Caco-2 (cell line): ENCODE data around the gene NFAM1. TPM values are rescaled to one million over a fixed set of nuclear protein-coding genes. Genes with fewer than 3 reads are reported as not detected.

Experiments used
- BruUV-seq: library from RNA; stranded (reverse); fragments of 400-500 nt; replicated peaks from 2 replicates; lab custom pipeline; 2021; lab: Mats Ljungman, UMichigan
- CTCF ChIA-PET: fragments of 300-600 bp; sonication (Branson Sonifier 250); formaldehyde crosslinking; loops from one replicate; lab custom pipeline; 2022; ENCODE audit warnings: antibody characterized with exemption; lab: Charles Lee
- POLR2A ChIA-PET: fragments of 300-600 bp; sonication (Branson Sonifier 250); formaldehyde crosslinking; loops from one replicate; lab custom pipeline; 2022; ENCODE audit warnings: antibody characterized with exemption; lab: Charles Lee
- DNase-seq, 2 experiments: peaks; one replicate each; pipeline versions ENCODE4 v3.0.0 to v3.0.0-alpha.2; 2020 to 2022
- H3K27me3 ChIP-seq: replicated peaks from 2 replicates; pipeline ENCODE4 v1.6.0; 2011; ENCODE audit warnings: low read length; ENCODE audit not compliant: control insufficient read depth, insufficient read depth
- H3K36me3 ChIP-seq: 2 replicates; pipeline ENCODE4 v1.5.1; 2011; ENCODE audit warnings: low read length; ENCODE audit not compliant: control insufficient read depth, insufficient read depth
- H3K4me1 ChIP-seq: fragments of 250-450 bp; sonication (Bioruptor Pico); 2 replicates; pipeline ENCODE4 v1.5.1; 2020; ENCODE audit warnings: mild to moderate bottlenecking
- H3K4me3 ChIP-seq: 2 replicates; pipeline ENCODE4 v1.5.1; 2011; ENCODE audit warnings: low read depth, mild to moderate bottlenecking, control low read depth, low read length
- H3K9me3 ChIP-seq: fragments of 250-450 bp; sonication (Bioruptor Pico); 2 replicates; pipeline ENCODE4 v1.5.1; 2020; ENCODE audit warnings: mild to moderate bottlenecking, moderate library complexity
- H3K27ac Mint-ChIP-seq: one replicate; pipeline ENCODE4 v1.8.0; 2022; ENCODE audit warnings: mixed read lengths; ENCODE audit not compliant: unreplicated experiment
- H3K27me3 Mint-ChIP-seq: one replicate; pipeline ENCODE4 v1.8.0; 2022; ENCODE audit warnings: mixed read lengths; ENCODE audit not compliant: insufficient read depth, unreplicated experiment
- H3K36me3 Mint-ChIP-seq: one replicate; pipeline ENCODE4 v1.8.0; 2022; ENCODE audit warnings: mild to moderate bottlenecking, mixed read lengths; ENCODE audit not compliant: insufficient read depth, unreplicated experiment
- H3K4me1 Mint-ChIP-seq: one replicate; pipeline ENCODE4 v1.8.0; 2022; ENCODE audit warnings: low read depth, mixed read lengths; ENCODE audit not compliant: unreplicated experiment
- H3K4me3 Mint-ChIP-seq: one replicate; pipeline ENCODE4 v1.8.0; 2022; ENCODE audit warnings: mild to moderate bottlenecking, moderate library complexity, mixed read lengths; ENCODE audit not compliant: unreplicated experiment
- H3K9me3 Mint-ChIP-seq: one replicate; pipeline ENCODE4 v1.8.0; 2022; ENCODE audit warnings: mixed read lengths; ENCODE audit not compliant: unreplicated experiment
- CTCF ChIP-seq, 2 experiments: fragments of 200-600 bp in 1 of 2; IDR thresholded peaks; 1 replicate in 1 of 2; 2 replicates in 1 of 2; pipeline versions ENCODE4 v1.5.1 to v1.8.0; 2011 to 2022; ENCODE audit warnings: antibody characterized with exemption in 1 of 2, control low read depth in 1 of 2, inconsistent platforms in 1 of 2, low read depth in 1 of 2, low read length in 1 of 2, mild to moderate bottlenecking in 1 of 2, moderate library complexity in 1 of 2; ENCODE audit not compliant: insufficient read depth in 1 of 2, severe bottlenecking in 1 of 2, unreplicated experiment in 1 of 2
- intact Hi-C: fragments of 100-400 bp; cut with micrococcal nuclease; formaldehyde crosslinking; loops from one replicate; pipeline ENCODE4 v1.10.0; 2022; ENCODE audit not compliant: unreplicated experiment
- total RNA-seq: library from RNA; stranded (reverse); gene quantifications from 2 replicates; pipeline ENCODE4 v1.2.3, GENCODE V29; 2022

The NFAM1 gene
- total RNA-seq, 1 experiment from 2014 or later: not detected

DNA sequence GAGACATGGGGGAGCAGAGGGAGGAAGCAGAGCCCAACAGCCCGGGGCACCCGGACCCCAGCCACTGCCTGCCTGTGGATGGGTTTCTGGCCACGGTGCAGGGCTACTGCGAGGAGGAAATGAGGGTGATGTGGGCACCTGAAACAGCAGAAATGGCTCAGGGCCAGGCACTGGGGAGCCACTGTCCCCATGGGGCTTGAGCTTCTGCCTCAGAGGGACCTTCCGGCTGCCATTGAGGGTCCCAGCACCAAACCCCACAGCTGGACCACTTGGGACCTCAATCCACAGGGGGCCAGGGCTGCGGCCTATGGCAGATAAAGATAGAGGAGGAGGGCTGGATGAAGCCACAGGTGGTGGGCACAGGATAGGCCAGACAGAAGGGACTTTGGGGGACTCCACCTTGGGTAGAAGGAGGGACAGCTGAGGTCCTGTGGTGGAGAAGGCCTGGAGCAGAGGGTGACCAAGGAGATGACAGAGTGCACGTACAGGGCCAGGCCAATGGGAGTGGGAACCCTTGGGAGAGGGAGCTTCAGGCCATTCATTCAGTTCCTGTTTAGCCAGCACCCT is 48.3 kb downstream of the NFAM1 start:
- H3K4me1 Mint-ChIP-seq: peaks cover 7% of the 10 kb centered on the region
- no peak for TF ChIP-seq CTCF (IDR thresholded peaks at IDR 0.05; ENCODE audit: insufficient read depth in 1 of 2, low read depth in 1 of 2, low read length in 1 of 2, severe bottlenecking in 1 of 2, unreplicated experiment in 1 of 2)
- no TSS peak for BruUV-seq
- Histone ChIP-seq H3K9me3 (no peaks in the 10 kb centered on the region), H3K27me3 (no peaks in the 10 kb centered on the region), H3K4me3 (no peak overlapping the region), H3K4me1 (no peaks in the 10 kb centered on the region), H3K36me3 (no peaks in the 10 kb centered on the region)
- no peaks in the 10 kb centered on the region for H3K9me3 Mint-ChIP-seq
- CTCF ChIA-PET: no interaction called here
- no peak for DNase-seq
- intact Hi-C loops: loop anchor here (5.0 kb wide), 1 partner anchor 53 kb away; no protein-coding TSS in a partner anchor
- no peaks in the 10 kb centered on the region for H3K27me3 Mint-ChIP-seq
- no peak overlapping the region for H3K4me3 Mint-ChIP-seq
- POLR2A ChIA-PET: no interaction called here
- no peaks in the 10 kb centered on the region for H3K36me3 Mint-ChIP-seq
- no peak overlapping the region for H3K27ac Mint-ChIP-seq

- Mint-ChIP-seq H3K36me3 (no peaks in the 10 kb centered on the region), H3K4me1 (peaks cover 7% of the 10 kb centered on the region), H3K4me3 (no peak overlapping the region), H3K9me3 (no peaks in the 10 kb centered on the region), H3K27ac (no peak overlapping the region), H3K27me3 (no peaks in the 10 kb centered on the region)
- POLR2A ChIA-PET: no interaction called here
- H3K4me3 ChIP-seq: no peak overlapping the region
- intact Hi-C loops: loop anchor here (5.0 kb wide), 1 partner anchor 54 kb away; no protein-coding TSS in a partner anchor
- no peaks in the 10 kb centered on the region for H3K4me1 ChIP-seq
- no peaks in the 10 kb centered on the region for H3K36me3 ChIP-seq
- CTCF ChIA-PET: no interaction called here
- no peak for TF ChIP-seq CTCF (IDR thresholded peaks at IDR 0.05; ENCODE audit: insufficient read depth in 1 of 2, low read depth in 1 of 2, low read length in 1 of 2, severe bottlenecking in 1 of 2, unreplicated experiment in 1 of 2)
- no TSS peak for BruUV-seq
- H3K9me3 ChIP-seq: no peaks in the 10 kb centered on the region
- H3K27me3 ChIP-seq: no peaks in the 10 kb centered on the region
- no peak for DNase-seq
Observed at GRCh38 chr22:42383287-42383686, 48.9 kb downstream of the NFAM1 start.

- no peak for DNase-seq
- Histone ChIP-seq H3K27me3 (no peaks in the 10 kb centered on the region), H3K4me1 (peaks cover 5% of the 10 kb centered on the region; the same call in 1 of the 2 replicates), H3K4me3 (no peak overlapping the region), H3K9me3 (no peaks in the 10 kb centered on the region), H3K36me3 (no peaks in the 10 kb centered on the region)
- no peak overlapping the region for H3K4me3 Mint-ChIP-seq
- no TSS peak for BruUV-seq
- ChIA-PET POLR2A (no interaction called here), CTCF (no interaction called here)
- intact Hi-C loops: loop anchor here (5.0 kb wide), 1 partner anchor 56 kb away; no protein-coding TSS in a partner anchor
- peaks cover 14% of the 10 kb centered on the region for H3K4me1 Mint-ChIP-seq
- TF ChIP-seq CTCF (IDR thresholded peaks at IDR 0.05; ENCODE audit: insufficient read depth in 1 of 2, low read depth in 1 of 2, low read length in 1 of 2, severe bottlenecking in 1 of 2, unreplicated experiment in 1 of 2): no peak
- no peaks in the 10 kb centered on the region for H3K27me3 Mint-ChIP-seq
- H3K27ac Mint-ChIP-seq: no peak overlapping the region
- H3K36me3 Mint-ChIP-seq: no peaks in the 10 kb centered on the region
- H3K9me3 Mint-ChIP-seq: no peaks in the 10 kb centered on the region
Observed at GRCh38 chr22:42380769-42381551, 51.2 kb downstream of the NFAM1 start.
